CD4-positive, alpha-beta T cell treated with Interleukin-12 subunit alpha and Interleukin-12 subunit beta, for 1 hour (primary cell): ENCODE data around the gene PFKFB4.
"Not testable (repeated sequence)": the region's sequence is repeated elsewhere in the genome, so short reads cannot be mapped to it uniquely, and the experiment has no call there.

ENCODE experiments used
- DNase-seq: peaks from one replicate; pipeline ENCODE4 v3.0.0-alpha.2; 2020

PFKFB4 gene

GRCh38 chr3:48480891-48481290, 75.7 kb downstream of the PFKFB4 start:
- not testable (repeated sequence) for DNase-seq

GRCh38 chr3:48478626-48479555, 77.7 kb downstream of the PFKFB4 start:
- peak; percentile 69 for DNase-seq

GRCh38 chr3:48477959-48478520, 78.6 kb downstream of the PFKFB4 start:
- DNase-seq, result no peak

GRCh38 chr3:48476426-48477053, 80.1 kb downstream of the PFKFB4 start:
- no peak for DNase-seq

- DNase-seq, result no peak
These were observed 81.4 kb downstream of the PFKFB4 start for GRCh38 chr3:48475188-48475587.

GRCh38 chr3:48474619-48475018, 82.0 kb downstream of the PFKFB4 start:
- DNase-seq, result no peak

GRCh38 chr3:48474031-48474430, 82.6 kb downstream of the PFKFB4 start:
- not testable (repeated sequence) for DNase-seq

- DNase-seq, result no peak
These were observed 83.0 kb downstream of the PFKFB4 start for GRCh38 chr3:48473617-48473952.

GRCh38 chr3:48472923-48473616, 83.5 kb downstream of the PFKFB4 start:
- peak; percentile 97 for DNase-seq

- no peak for DNase-seq
These were observed 84.0 kb downstream of the PFKFB4 start for GRCh38 chr3:48472673-48472922.

- no peak for DNase-seq
These were observed 86.3 kb downstream of the PFKFB4 start for GRCh38 chr3:48470286-48470685.

- no peak for DNase-seq
These were observed 87.3 kb downstream of the PFKFB4 start for GRCh38 chr3:48469046-48469915.

GRCh38 chr3:48468329-48468731, 88.3 kb downstream of the PFKFB4 start:
- DNase-seq, result no peak
